ENCODE data around the gene TBC1D1. TPM values are rescaled to one million over a fixed set of nuclear protein-coding genes. Genes with fewer than 3 reads are reported as not detected.

Gene TBC1D1
- total RNA-seq, 1 experiment from 2014 or later = 42.6 TPM

DNA sequence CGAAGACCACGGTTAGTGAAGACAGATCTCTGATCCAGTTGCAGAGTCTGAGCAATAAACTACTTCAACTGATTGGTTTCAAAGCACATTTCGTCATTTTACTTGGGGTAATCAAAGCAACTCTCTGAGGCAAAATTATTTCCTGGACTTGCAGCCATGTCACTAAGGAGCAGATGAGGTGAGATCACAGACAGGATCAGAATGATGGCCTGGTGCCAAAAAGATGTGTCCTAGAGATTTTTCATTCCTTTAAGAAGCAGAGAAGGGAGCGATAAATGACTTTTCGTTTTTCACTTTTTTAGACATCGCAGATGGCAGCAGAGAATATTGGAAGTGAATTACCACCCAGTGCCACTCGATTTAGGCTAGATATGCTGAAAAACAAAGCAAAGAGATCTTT is 153.2 kb downstream of the TBC1D1 start:
- POLR2A ChIA-PET (ENCODE audit: low non-redundant PET) = no interaction called here
- intact Hi-C loops (cut with micrococcal nuclease; ENCODE audit: unreplicated experiment) = no loop called here
- H3K27me3 ChIP-seq (replicated peaks; ENCODE audit: insufficient read depth, low read depth, low read length, poor library complexity) = no peaks in the 10 kb centered on the region
- TF ChIP-seq, protein P1, sequence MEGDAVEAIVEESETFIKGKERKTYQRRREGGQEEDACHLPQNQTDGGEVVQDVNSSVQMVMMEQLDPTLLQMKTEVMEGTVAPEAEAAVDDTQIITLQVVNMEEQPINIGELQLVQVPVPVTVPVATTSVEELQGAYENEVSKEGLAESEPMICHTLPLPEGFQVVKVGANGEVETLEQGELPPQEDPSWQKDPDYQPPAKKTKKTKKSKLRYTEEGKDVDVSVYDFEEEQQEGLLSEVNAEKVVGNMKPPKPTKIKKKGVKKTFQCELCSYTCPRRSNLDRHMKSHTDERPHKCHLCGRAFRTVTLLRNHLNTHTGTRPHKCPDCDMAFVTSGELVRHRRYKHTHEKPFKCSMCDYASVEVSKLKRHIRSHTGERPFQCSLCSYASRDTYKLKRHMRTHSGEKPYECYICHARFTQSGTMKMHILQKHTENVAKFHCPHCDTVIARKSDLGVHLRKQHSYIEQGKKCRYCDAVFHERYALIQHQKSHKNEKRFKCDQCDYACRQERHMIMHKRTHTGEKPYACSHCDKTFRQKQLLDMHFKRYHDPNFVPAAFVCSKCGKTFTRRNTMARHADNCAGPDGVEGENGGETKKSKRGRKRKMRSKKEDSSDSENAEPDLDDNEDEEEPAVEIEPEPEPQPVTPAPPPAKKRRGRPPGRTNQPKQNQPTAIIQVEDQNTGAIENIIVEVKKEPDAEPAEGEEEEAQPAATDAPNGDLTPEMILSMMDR (conservative IDR thresholded peaks at IDR 0.05; ENCODE audit: low read depth, low read length) = no peak
- no peak for TF ChIP-seq EZH2 (IDR thresholded peaks at IDR 0.05; ENCODE audit: borderline replicate concordance, low read depth, low read length, poor library complexity, severe bottlenecking)
- no peaks in the 10 kb centered on the region for H3K36me3 ChIP-seq (ENCODE audit: insufficient read depth, low read length, poor library complexity, severe bottlenecking)
- H3K27ac ChIP-seq (ENCODE audit: low read depth, low read length, poor library complexity, severe bottlenecking) = no peak overlapping the region
- no peak overlapping the region for H3K4me3 ChIP-seq (ENCODE audit: low read depth, low read length, poor library complexity, severe bottlenecking)
- BruUV-seq (replicated peaks) = no TSS peak
- DNase-seq (ENCODE audit: low spot score) = no peak
- H3K4me1 ChIP-seq (ENCODE audit: insufficient read depth, low read length, poor library complexity, severe bottlenecking) = peaks cover 7% of the 10 kb centered on the region
- CTCF ChIA-PET = no interaction called here
- H3K9me3 ChIP-seq (ENCODE audit: low read depth, low read length, poor library complexity, severe bottlenecking) = no peaks in the 10 kb centered on the region

DNA sequence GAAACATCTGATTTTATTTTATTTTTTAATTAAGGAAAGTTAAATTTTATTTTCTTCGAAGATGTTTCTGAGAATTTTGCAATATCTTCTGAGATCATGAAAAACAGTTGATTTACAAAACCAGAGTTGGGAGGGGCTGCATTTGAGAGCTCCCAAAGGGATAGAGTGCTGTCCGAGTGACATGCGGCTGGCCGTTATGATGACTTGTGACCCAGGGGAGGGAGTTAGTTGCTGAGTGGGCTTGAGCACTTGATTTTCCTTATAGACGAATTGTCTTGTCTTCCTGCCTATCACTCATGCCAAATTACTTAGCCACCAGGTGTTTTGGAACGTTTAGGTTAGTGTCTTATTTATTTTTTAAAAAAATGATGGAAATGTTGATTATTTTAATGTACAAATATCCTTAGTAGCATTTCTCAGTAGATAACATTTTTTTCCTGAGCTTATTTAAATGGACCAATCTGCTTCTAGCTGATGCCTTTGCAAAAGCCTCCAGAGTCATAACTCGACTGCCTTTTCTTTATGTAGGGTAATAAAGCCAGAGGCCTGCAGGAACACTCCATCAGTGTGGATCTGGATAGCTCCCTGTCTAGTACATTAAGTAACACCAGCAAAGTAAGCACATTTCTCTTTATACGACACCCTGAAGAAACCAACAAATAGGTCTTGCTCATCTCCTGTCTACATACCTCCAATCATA is 154.6 kb downstream of the TBC1D1 start:
- TF ChIP-seq EZH2 (IDR thresholded peaks at IDR 0.05; ENCODE audit: borderline replicate concordance, low read depth, low read length, poor library complexity, severe bottlenecking) = no peak
- TF ChIP-seq, protein P1 (conservative IDR thresholded peaks at IDR 0.05; ENCODE audit: low read depth, low read length) = no peak
- Histone ChIP-seq H3K27ac (ENCODE audit: low read depth, low read length, poor library complexity, severe bottlenecking) (no peak overlapping the region), H3K4me1 (ENCODE audit: insufficient read depth, low read length, poor library complexity, severe bottlenecking) (peaks cover 7% of the 10 kb centered on the region), H3K4me3 (ENCODE audit: low read depth, low read length, poor library complexity, severe bottlenecking) (no peak overlapping the region), H3K9me3 (ENCODE audit: low read depth, low read length, poor library complexity, severe bottlenecking) (no peaks in the 10 kb centered on the region), H3K36me3 (ENCODE audit: insufficient read depth, low read length, poor library complexity, severe bottlenecking) (no peaks in the 10 kb centered on the region), H3K27me3 (replicated peaks; ENCODE audit: insufficient read depth, low read depth, low read length, poor library complexity) (no peaks in the 10 kb centered on the region)
- CTCF ChIA-PET = no interaction called here
- BruUV-seq (replicated peaks) = no TSS peak
- POLR2A ChIA-PET (ENCODE audit: low non-redundant PET) = no interaction called here
- DNase-seq (ENCODE audit: low spot score) = no peak
- intact Hi-C loops (cut with micrococcal nuclease; ENCODE audit: unreplicated experiment) = no loop called here

DNA sequence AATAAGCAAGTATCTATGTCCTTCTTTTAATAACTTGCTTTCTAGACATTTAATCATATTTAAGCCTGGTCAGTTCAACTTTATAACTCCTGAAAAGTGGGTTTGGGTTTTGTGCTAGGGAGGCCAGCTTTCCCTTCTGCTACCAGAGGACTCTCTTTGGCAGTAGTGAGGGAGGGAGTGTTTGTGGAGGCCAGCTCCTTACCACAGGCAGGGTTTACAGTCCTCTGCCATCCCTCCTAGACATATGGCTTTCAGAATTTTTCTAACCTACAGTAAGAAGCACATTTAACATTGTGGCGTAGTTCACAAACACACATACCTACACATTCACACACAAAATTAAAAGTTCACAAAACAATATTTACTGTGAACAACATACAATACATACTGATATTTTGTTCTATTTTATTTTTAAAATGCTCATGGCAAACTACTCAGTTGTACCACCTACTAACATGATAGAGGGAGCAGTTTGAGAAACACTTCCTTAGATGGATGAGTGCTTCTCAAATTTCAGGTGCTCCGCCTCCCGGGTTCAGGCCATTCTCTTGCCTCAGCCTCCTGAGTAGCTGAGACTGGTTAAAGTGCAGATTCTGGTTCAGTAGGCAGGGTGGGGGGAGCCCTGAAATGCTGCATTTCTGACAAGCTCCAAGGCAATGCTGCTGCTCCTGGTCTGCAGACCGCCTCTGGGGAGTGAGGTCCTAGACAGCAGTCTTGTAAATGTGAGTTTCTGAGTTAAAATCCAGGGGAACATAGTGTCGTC is 156.0 kb downstream of the TBC1D1 start:
- TF ChIP-seq EZH2 (IDR thresholded peaks at IDR 0.05; ENCODE audit: borderline replicate concordance, low read depth, low read length, poor library complexity, severe bottlenecking) = no peak
- TF ChIP-seq, protein P1 (conservative IDR thresholded peaks at IDR 0.05; ENCODE audit: low read depth, low read length) = 0 out of 2 replicates have a peak, but pooled peaks have one; percentile 12
- Histone ChIP-seq H3K9me3 (ENCODE audit: low read depth, low read length, poor library complexity, severe bottlenecking) (no peaks in the 10 kb centered on the region), H3K36me3 (ENCODE audit: insufficient read depth, low read length, poor library complexity, severe bottlenecking) (no peaks in the 10 kb centered on the region), H3K4me1 (ENCODE audit: insufficient read depth, low read length, poor library complexity, severe bottlenecking) (peaks cover 7% of the 10 kb centered on the region), H3K4me3 (ENCODE audit: low read depth, low read length, poor library complexity, severe bottlenecking) (no peak overlapping the region), H3K27ac (ENCODE audit: low read depth, low read length, poor library complexity, severe bottlenecking) (no peak overlapping the region), H3K27me3 (replicated peaks; ENCODE audit: insufficient read depth, low read depth, low read length, poor library complexity) (no peaks in the 10 kb centered on the region)
- peak; percentile 37 for DNase-seq (ENCODE audit: low spot score)
- intact Hi-C loops (cut with micrococcal nuclease; ENCODE audit: unreplicated experiment) = no loop called here
- no TSS peak for BruUV-seq (replicated peaks)
- POLR2A ChIA-PET (ENCODE audit: low non-redundant PET) = no interaction called here
- CTCF ChIA-PET = no interaction called here
